Karpas-422 (cell line): ENCODE measurements around the gene RALGDS. TPM values are rescaled to one million over a fixed set of nuclear protein-coding genes. Genes with fewer than 3 reads are reported as not detected.

Experiments used
- DNase-seq: peaks from one replicate; pipeline ENCODE4 v3.0.0-alpha.2; 2015
- H2AFZ ChIP-seq: fragments of 200-600 bp; sonication (generic); 2 replicates; pipeline ENCODE4 v1.6.1; 2014; ENCODE audit warnings: antibody characterized with exemption, low read length, mixed read lengths
- H3K27ac ChIP-seq: fragments of 200-600 bp; sonication (generic); 2 replicates; pipeline ENCODE4 v1.5.1; 2014; ENCODE audit warnings: mild to moderate bottlenecking, low read length, moderate library complexity
- H3K27me3 ChIP-seq: fragments of 200-600 bp; sonication (generic); 2 replicates; pipeline ENCODE4 v1.6.1; 2014; ENCODE audit warnings: low read length, mixed read lengths
- H3K36me3 ChIP-seq: fragments of 200-600 bp; sonication (generic); 2 replicates; pipeline ENCODE4 v1.6.1; 2014; ENCODE audit warnings: low read length, mixed read lengths; ENCODE audit not compliant: insufficient read depth
- H3K4me1 ChIP-seq: fragments of 200-600 bp; sonication (generic); 2 replicates; pipeline ENCODE4 v1.6.1; 2014; ENCODE audit warnings: mild to moderate bottlenecking, low read length, mixed read lengths
- H3K4me2 ChIP-seq: fragments of 200-600 bp; sonication (generic); 2 replicates; pipeline ENCODE4 v1.6.1; 2014; ENCODE audit warnings: low read length, low read depth, mild to moderate bottlenecking; ENCODE audit not compliant: poor library complexity, severe bottlenecking
- H3K4me3 ChIP-seq: fragments of 200-600 bp; sonication (generic); 2 replicates; pipeline ENCODE4 v1.5.1; 2014; ENCODE audit warnings: mild to moderate bottlenecking, antibody characterized with exemption, low read length, mixed read lengths
- H3K79me2 ChIP-seq: fragments of 200-600 bp; sonication (generic); 2 replicates; pipeline ENCODE4 v1.6.1; 2014; ENCODE audit warnings: mild to moderate bottlenecking, low read length, mixed read lengths
- H3K9ac ChIP-seq: fragments of 200-600 bp; sonication (generic); 2 replicates; pipeline ENCODE4 v1.6.0; 2014; ENCODE audit warnings: low read length
- H3K9me2 ChIP-seq: fragments of 200-600 bp; sonication (generic), shearing (Covaris generic); replicated peaks from 2 replicates; pipeline ENCODE4 v1.6.0; 2014; ENCODE audit warnings: mild to moderate bottlenecking, low read length, moderate library complexity; ENCODE audit not compliant: insufficient read depth
- H3K9me3 ChIP-seq: fragments of 300-700, 200-600 bp; sonication (generic); 2 replicates; pipeline ENCODE4 v1.6.1; 2014; ENCODE audit warnings: low read length, mixed read lengths
- H4K20me1 ChIP-seq: fragments of 200-600 bp; sonication (generic); 2 replicates; pipeline ENCODE4 v1.6.1; 2014; ENCODE audit warnings: mild to moderate bottlenecking, antibody characterized with exemption, low read length, low read depth; ENCODE audit not compliant: insufficient read depth
- total RNA-seq: library from RNA; depleted of rRNA; stranded (reverse); fragments of >200 nt; shearing (Covaris generic); gene quantifications from 2 replicates; pipeline ENCODE4 v1.2.3, GENCODE V29; 2014; ENCODE audit warnings: low replicate concordance

RALGDS gene
- total RNA-seq, 1 experiment from 2014 or later: 69.2 TPM

- H4K20me1 ChIP-seq: peaks cover 59% of the 10 kb centered on the region; the same call in 1 of the 2 replicates
- H3K4me3 ChIP-seq: no peak overlapping the region
- H3K27me3 ChIP-seq: no peaks in the 10 kb centered on the region
- H3K27ac ChIP-seq: no peak overlapping the region
- no peaks in the 10 kb centered on the region for H3K9me2 ChIP-seq
- peaks cover 53% of the 10 kb centered on the region for H3K4me1 ChIP-seq
- no peak overlapping the region for H3K9ac ChIP-seq
- DNase-seq: no peak
- H3K36me3 ChIP-seq: no peaks in the 10 kb centered on the region
- no peak overlapping the region for H2AFZ ChIP-seq
- no peaks in the 10 kb centered on the region for H3K9me3 ChIP-seq
- no peak overlapping the region for H3K4me2 ChIP-seq
- peaks cover 73% of the 10 kb centered on the region for H3K79me2 ChIP-seq
Measured at GRCh38 chr9:133126697-133127339, 5.8 kb upstream of the RALGDS start.

- H3K4me3 ChIP-seq: no peak overlapping the region
- no peak for DNase-seq
- H3K36me3 ChIP-seq: no peaks in the 10 kb centered on the region
- no peak overlapping the region for H3K27ac ChIP-seq
- H3K9me3 ChIP-seq: no peaks in the 10 kb centered on the region
- peaks cover 57% of the 10 kb centered on the region; the same call in 1 of the 2 replicates for H4K20me1 ChIP-seq
- H3K4me2 ChIP-seq: no peak overlapping the region
- peaks cover 67% of the 10 kb centered on the region for H3K79me2 ChIP-seq
- peaks cover 52% of the 10 kb centered on the region for H3K4me1 ChIP-seq
- no peaks in the 10 kb centered on the region for H3K9me2 ChIP-seq
- H2AFZ ChIP-seq: no peak overlapping the region
- no peak overlapping the region for H3K9ac ChIP-seq
- H3K27me3 ChIP-seq: no peaks in the 10 kb centered on the region
Measured at GRCh38 chr9:133125941-133126696, 5.1 kb upstream of the RALGDS start.

- H3K27me3 ChIP-seq: no peaks in the 10 kb centered on the region
- H3K79me2 ChIP-seq: peaks cover 66% of the 10 kb centered on the region
- peaks cover 56% of the 10 kb centered on the region for H3K4me1 ChIP-seq
- H3K4me2 ChIP-seq: no peak overlapping the region
- no peak overlapping the region for H3K27ac ChIP-seq
- H3K9me2 ChIP-seq: no peaks in the 10 kb centered on the region
- DNase-seq: no peak
- H4K20me1 ChIP-seq: peaks cover 57% of the 10 kb centered on the region; the same call in 1 of the 2 replicates
- no peaks in the 10 kb centered on the region for H3K9me3 ChIP-seq
- H3K36me3 ChIP-seq: no peaks in the 10 kb centered on the region
- H3K4me3 ChIP-seq: no peak overlapping the region
- no peak overlapping the region for H2AFZ ChIP-seq
- H3K9ac ChIP-seq: no peak overlapping the region
Measured at GRCh38 chr9:133124907-133125275, 3.9 kb upstream of the RALGDS start.

- Histone ChIP-seq H3K27me3 (no peaks in the 10 kb centered on the region), H3K9ac (no peak overlapping the region), H3K9me2 (no peaks in the 10 kb centered on the region), H3K4me3 (no peak overlapping the region), H3K27ac (no peak overlapping the region), H3K9me3 (no peaks in the 10 kb centered on the region), H4K20me1 (peaks cover 61% of the 10 kb centered on the region; the same call in 1 of the 2 replicates), H3K4me2 (no peak overlapping the region), H3K36me3 (no peaks in the 10 kb centered on the region), H3K4me1 (peaks cover 61% of the 10 kb centered on the region), H3K79me2 (peaks cover 66% of the 10 kb centered on the region), H2AFZ (no peak overlapping the region)
- no peak for DNase-seq
Measured at GRCh38 chr9:133124123-133124906, 3.3 kb upstream of the RALGDS start.

GRCh38 chr9:133122935-133123611 is 2.0 kb upstream of the RALGDS start:
- H3K27ac ChIP-seq: peak overlapping the region; percentile 66

GRCh38 chr9:133122605-133122934 is 1.5 kb upstream of the RALGDS start:
- Histone ChIP-seq H3K4me3 (no peak overlapping the region), H3K27me3 (no peaks in the 10 kb centered on the region), H3K4me1 (peaks cover 73% of the 10 kb centered on the region), H3K9me2 (no peaks in the 10 kb centered on the region), H3K79me2 (peaks cover 66% of the 10 kb centered on the region), H3K9ac (no peak overlapping the region), H3K4me2 (peak overlapping the region; percentile 72), H3K9me3 (no peaks in the 10 kb centered on the region), H3K36me3 (no peaks in the 10 kb centered on the region), H2AFZ (no peak overlapping the region), H4K20me1 (peaks cover 66% of the 10 kb centered on the region), H3K27ac (peak overlapping the region; percentile 66; the same call in 1 of the 2 replicates)
- DNase-seq: no peak

More at GRCh38 chr9:133122935-133123611, 2.0 kb upstream of the RALGDS start:
- Histone ChIP-seq H3K4me3 (no peak overlapping the region), H2AFZ (no peak overlapping the region), H3K9me3 (no peaks in the 10 kb centered on the region), H4K20me1 (peaks cover 66% of the 10 kb centered on the region), H3K9me2 (no peaks in the 10 kb centered on the region), H3K4me2 (no peak overlapping the region), H3K27me3 (no peaks in the 10 kb centered on the region), H3K4me1 (peaks cover 73% of the 10 kb centered on the region), H3K36me3 (no peaks in the 10 kb centered on the region), H3K9ac (no peak overlapping the region), H3K79me2 (peaks cover 66% of the 10 kb centered on the region)
- no peak for DNase-seq

GRCh38 chr9:133121915-133122550 is 993 bp upstream of the RALGDS start:
- H3K36me3 ChIP-seq: no peaks in the 10 kb centered on the region
- H3K27me3 ChIP-seq: no peaks in the 10 kb centered on the region
- H3K9ac ChIP-seq: peak overlapping the region; percentile 45; the same call in 1 of the 2 replicates
- peak overlapping the region; percentile 72 for H3K4me2 ChIP-seq
- peaks cover 73% of the 10 kb centered on the region for H3K4me1 ChIP-seq
- no peak overlapping the region; the same call in 1 of the 2 replicates for H3K4me3 ChIP-seq
- no peaks in the 10 kb centered on the region for H3K9me3 ChIP-seq
- H3K79me2 ChIP-seq: peaks cover 66% of the 10 kb centered on the region
- no peak overlapping the region for H2AFZ ChIP-seq
- H3K27ac ChIP-seq: peak overlapping the region; percentile 66; the same call in 1 of the 2 replicates
- no peak for DNase-seq
- H3K9me2 ChIP-seq: no peaks in the 10 kb centered on the region
- peaks cover 68% of the 10 kb centered on the region for H4K20me1 ChIP-seq
